CD4-positive, alpha-beta memory T cell (primary cell): Measurements from ENCODE around the gene TMUB2. TPM values are rescaled to one million over a fixed set of nuclear protein-coding genes. Genes with fewer than 3 reads are reported as not detected.

Source experiments
- CTCF ChIA-PET: fragments of 350-600 bp; sonication (Branson Sonifier 250); formaldehyde crosslinking; loops from one replicate; lab custom pipeline; 2021; ENCODE audit warnings: inconsistent platforms; ENCODE audit not compliant: partially characterized antibody; lab: Charles Lee
- POLR2A ChIA-PET: fragments of 350-600 bp; sonication (Branson Sonifier 250); formaldehyde crosslinking; loops from one replicate; lab custom pipeline; 2021; ENCODE audit not compliant: partially characterized antibody; lab: Charles Lee
- DNase-seq, 5 donors: peaks; one replicate each; pipeline versions ENCODE4 v3.0.0 to v3.0.0-alpha.2; 2020 to 2022; ENCODE audit warnings: mixed read lengths in 1 of 5
- H3K27ac ChIP-seq: one replicate; pipeline ENCODE4 v1.7.0; 2013; ENCODE audit warnings: low read depth, low read length
- H3K27me3 ChIP-seq: 2 replicates; pipeline ENCODE4 v1.7.0; 2013; ENCODE audit warnings: mild to moderate bottlenecking, low read length, moderate library complexity; ENCODE audit not compliant: insufficient read depth
- H3K36me3 ChIP-seq: 2 replicates; pipeline ENCODE4 v1.7.0; 2013; ENCODE audit warnings: mild to moderate bottlenecking, low read length, moderate library complexity; ENCODE audit not compliant: insufficient read depth
- H3K4me1 ChIP-seq: 2 replicates; pipeline ENCODE4 v1.7.0; 2013; ENCODE audit warnings: mild to moderate bottlenecking, low read length, moderate library complexity; ENCODE audit not compliant: insufficient read depth
- H3K4me3 ChIP-seq, 2 donors: one replicate each; pipeline ENCODE4 v1.7.0; 2013; ENCODE audit warnings: low read length in 2 of 2, mild to moderate bottlenecking in 1 of 2
- H3K9me3 ChIP-seq, 2 donors: one replicate each; pipeline ENCODE4 v1.7.0; 2013; ENCODE audit warnings: low read length in 2 of 2, control low read depth in 1 of 2; ENCODE audit not compliant: control insufficient read depth in 1 of 2
- H3K27ac Mint-ChIP-seq, 7 donors: one replicate each; pipeline ENCODE4 v1.8.0; 2020 to 2021; ENCODE audit warnings: mixed read lengths in 7 of 7, mild to moderate bottlenecking in 6 of 7, inconsistent platforms in 3 of 7, moderate library complexity in 3 of 7
- H3K27me3 Mint-ChIP-seq, 2 donors: one replicate each; pipeline ENCODE4 v1.8.0; 2020 to 2021; ENCODE audit warnings: mixed read lengths in 2 of 2
- H3K36me3 Mint-ChIP-seq, 2 donors: one replicate each; pipeline ENCODE4 v1.8.0; 2020 to 2021; ENCODE audit warnings: mixed read lengths in 2 of 2, inconsistent platforms in 1 of 2, mild to moderate bottlenecking in 1 of 2
- H3K4me1 Mint-ChIP-seq, 4 donors: one replicate each; pipeline ENCODE4 v1.8.0; 2020 to 2021; ENCODE audit warnings: mixed read lengths in 4 of 4, mild to moderate bottlenecking in 1 of 4
- H3K4me3 Mint-ChIP-seq, 8 donors: one replicate each; pipeline ENCODE4 v1.8.0; 2020 to 2021; ENCODE audit warnings: mixed read lengths in 8 of 8, mild to moderate bottlenecking in 7 of 8, moderate library complexity in 6 of 8, inconsistent platforms in 3 of 8
- H3K9me3 Mint-ChIP-seq, 8 donors: one replicate each; pipeline ENCODE4 v1.8.0; 2020 to 2021; ENCODE audit warnings: mixed read lengths in 8 of 8, mild to moderate bottlenecking in 5 of 8, inconsistent platforms in 3 of 8, moderate library complexity in 1 of 8
- intact Hi-C: fragments of 100-400 bp; cut with micrococcal nuclease; formaldehyde crosslinking; loops from one replicate; pipeline ENCODE4 v1.15.1; 2023
- polyA plus RNA-seq, 2 donors: library from polyadenylated mRNA; unstranded; fragments of 300-500 nt; fragmentation: Illumina TruSeq; gene quantifications; one replicate each; pipeline ENCODE4 v1.2.3, GENCODE V29; 2021
- total RNA-seq, 2 experiments: library from RNA; stranded (reverse); gene quantifications; one replicate each; pipeline ENCODE4 v1.2.3, GENCODE V29; 2021

The TMUB2 gene
- total and polyA plus RNA-seq, 4 experiments from 2014 or later, result 35.3 to 47.9 (median 40.4) TPM

DNA sequence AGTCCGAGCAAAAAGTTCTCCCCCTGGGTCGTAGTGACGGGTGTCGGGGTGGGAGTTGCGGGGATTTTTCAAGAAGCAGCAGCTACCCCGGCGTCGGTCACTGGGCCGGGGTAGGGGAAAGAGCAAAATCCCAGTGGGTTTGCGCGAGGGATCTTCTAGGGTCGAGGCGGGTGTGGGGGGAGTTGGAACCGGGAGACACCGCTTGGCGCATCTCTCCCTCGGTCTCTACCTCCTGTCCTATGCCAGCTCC lies 35.0 kb downstream of the TMUB2 start:
- peak overlapping the region; percentile 91 to 97 (median 92) for H3K27ac Mint-ChIP-seq
- peak in 1 of 5 donors; percentile 23 for DNase-seq
- peaks cover under 1 to 20% of the 10 kb centered on the region in 2 donors for H3K36me3 Mint-ChIP-seq
- Histone ChIP-seq H3K36me3 (no peaks in the 10 kb centered on the region), H3K27me3 (no peaks in the 10 kb centered on the region), H3K9me3 (no peaks in the 10 kb centered on the region), H3K4me3 (peak overlapping the region; percentile 66 to 82), H3K4me1 (peaks cover 27% of the 10 kb centered on the region), H3K27ac (peak overlapping the region; percentile 49)
- H3K4me1 Mint-ChIP-seq, result peaks cover 14 to 38% (median 21%) of the 10 kb centered on the region in 4 donors
- intact Hi-C loops, result loop anchor here (1.0 kb wide), 1 partner anchor 98 kb away; the partner anchor contains the start of gene HDAC5
- CTCF ChIA-PET, result interaction anchor here (0.7 to 4.2 kb wide), 7 partner anchors 10 to 123 kb away, joined by 3 to 48 read pairs (median 5); partner anchors contain the start of genes GRN and TMUB2
- POLR2A ChIA-PET, result interaction anchor here (0.6 to 15.7 kb wide), 20 partner anchors 8 to 861 kb away, joined by 3 to 325 read pairs (median 8); partner anchors contain the start of genes ATXN7L3, GRN, HDAC5 and RUNDC3A
- H3K4me3 Mint-ChIP-seq, result peak overlapping the region; percentile 91 to 99 (median 96)
- no peaks in the 10 kb centered on the region for H3K27me3 Mint-ChIP-seq
- H3K9me3 Mint-ChIP-seq, result peaks cover 0 to 4% (median 0%) of the 10 kb centered on the region in 8 donors

DNA sequence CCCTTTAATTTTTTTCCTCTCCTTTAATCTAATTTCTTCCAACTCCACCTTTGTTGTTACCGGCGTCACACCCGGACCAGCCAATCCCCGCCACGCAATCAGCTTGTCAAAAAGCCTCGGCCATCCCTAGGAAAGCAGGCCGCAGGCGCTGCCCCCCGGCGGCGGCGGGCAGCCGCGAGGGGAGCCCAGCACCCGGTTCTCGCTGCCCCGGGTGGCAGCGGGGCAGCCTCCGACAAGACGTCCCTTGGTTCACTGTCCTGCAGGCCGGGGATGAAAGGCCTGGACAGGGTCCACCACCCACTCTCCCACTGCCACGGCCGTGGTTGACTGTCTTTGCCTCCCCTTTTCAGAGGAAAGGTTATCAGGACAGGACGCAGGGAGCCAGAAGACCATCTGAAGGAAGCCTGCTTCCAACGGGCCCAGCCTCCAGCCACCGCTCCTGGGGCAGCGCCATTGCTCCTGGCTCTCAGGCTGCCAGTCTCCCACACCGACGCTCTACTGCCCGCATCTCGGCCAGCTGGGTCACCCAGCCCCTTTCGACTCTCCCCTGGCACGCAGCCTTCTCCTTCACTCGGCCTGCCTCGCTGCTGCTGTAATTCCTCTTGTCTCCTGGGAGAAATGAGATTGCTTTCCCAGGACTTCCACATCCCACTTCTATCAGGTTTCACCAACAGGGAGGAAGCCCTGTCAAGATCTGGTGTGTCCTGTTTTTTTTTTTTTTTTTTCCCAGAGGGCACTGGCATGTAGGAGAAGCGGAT lies 35.5 kb downstream of the TMUB2 start:
- Mint-ChIP-seq H3K36me3 (peaks cover 0 to 17% of the 10 kb centered on the region in 2 donors), H3K4me3 (peak overlapping the region; percentile 91 to 99 (median 96)), H3K4me1 (peaks cover 9 to 33% (median 16%) of the 10 kb centered on the region in 4 donors), H3K9me3 (peaks cover 0 to 2% (median 0%) of the 10 kb centered on the region in 8 donors), H3K27ac (peak overlapping the region; percentile 91 to 97 (median 92)), H3K27me3 (no peaks in the 10 kb centered on the region)
- peak in 3 of 5 donors; percentile 30 to 70 (median 39) for DNase-seq
- ChIA-PET CTCF (interaction anchor here (0.7 to 4.2 kb wide), 6 partner anchors 11 to 123 kb away, joined by 3 to 48 read pairs (median 6); partner anchors contain the start of genes GRN and TMUB2), POLR2A (interaction anchor here (0.6 to 15.7 kb wide), 17 partner anchors 13 to 861 kb away, joined by 3 to 325 read pairs (median 7); partner anchors contain the start of genes ATXN7L3, HDAC5, RUNDC3A and SLC25A39)
- Histone ChIP-seq H3K4me1 (peaks cover 22% of the 10 kb centered on the region), H3K27ac (peak overlapping the region; percentile 49), H3K4me3 (peak overlapping the region; percentile 66 to 82), H3K36me3 (no peaks in the 10 kb centered on the region), H3K27me3 (no peaks in the 10 kb centered on the region), H3K9me3 (no peaks in the 10 kb centered on the region)
- intact Hi-C loops, result no loop called here

DNA sequence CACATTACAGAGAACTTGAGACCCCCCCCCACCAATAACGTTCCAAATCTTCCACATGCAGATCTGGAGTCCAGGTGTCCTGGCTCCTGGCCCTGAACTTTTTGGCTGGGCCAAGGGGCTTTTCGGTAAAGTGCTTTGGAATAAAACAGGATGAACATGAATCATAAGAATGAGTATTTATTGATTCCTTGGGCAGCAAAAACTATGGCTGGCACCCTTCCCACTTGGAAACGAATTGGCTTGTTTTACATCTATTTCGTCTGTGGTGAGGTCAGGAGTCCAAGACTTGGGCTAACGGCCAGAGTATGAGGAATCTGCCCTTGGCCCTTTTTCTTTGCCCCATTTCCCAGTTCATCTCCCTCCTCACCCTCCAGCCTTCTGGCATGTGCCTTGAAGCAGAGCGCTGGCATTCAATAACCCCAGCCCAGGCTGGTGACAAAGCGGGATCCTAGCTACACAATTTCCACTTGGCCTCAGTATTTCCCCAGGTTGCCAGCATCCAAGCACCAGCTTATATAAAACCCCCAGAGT lies 36.8 kb downstream of the TMUB2 start:
- peaks cover 4 to 24% (median 10%) of the 10 kb centered on the region in 4 donors for H3K4me1 Mint-ChIP-seq
- intact Hi-C loops, result no loop called here
- Histone ChIP-seq H3K27me3 (no peaks in the 10 kb centered on the region), H3K4me1 (peaks cover 13% of the 10 kb centered on the region), H3K4me3 (no peak overlapping the region), H3K27ac (no peak overlapping the region), H3K9me3 (no peaks in the 10 kb centered on the region), H3K36me3 (no peaks in the 10 kb centered on the region)
- ChIA-PET POLR2A (interaction anchor here (0.6 to 9.3 kb wide), 6 partner anchors 14 to 122 kb away, joined by 3 to 209 read pairs (median 14); partner anchors contain the start of genes GRN, SLC25A39 and TMUB2), CTCF (interaction anchor here (1.9 kb wide), 1 partner anchor 14 kb away, joined by 7 read pairs; no protein-coding TSS in a partner anchor)
- DNase-seq, result no peak
- H3K9me3 Mint-ChIP-seq, result peaks cover 0 to 2% (median 0%) of the 10 kb centered on the region in 8 donors
- peak overlapping the region in 5 of 7 donors; percentile 2 to 67 (median 46) for H3K27ac Mint-ChIP-seq
- peak overlapping the region in 2 of 8 donors; percentile 46 to 63 for H3K4me3 Mint-ChIP-seq
- no peaks in the 10 kb centered on the region for H3K27me3 Mint-ChIP-seq
- peaks cover 0 to 10% of the 10 kb centered on the region in 2 donors for H3K36me3 Mint-ChIP-seq

DNA sequence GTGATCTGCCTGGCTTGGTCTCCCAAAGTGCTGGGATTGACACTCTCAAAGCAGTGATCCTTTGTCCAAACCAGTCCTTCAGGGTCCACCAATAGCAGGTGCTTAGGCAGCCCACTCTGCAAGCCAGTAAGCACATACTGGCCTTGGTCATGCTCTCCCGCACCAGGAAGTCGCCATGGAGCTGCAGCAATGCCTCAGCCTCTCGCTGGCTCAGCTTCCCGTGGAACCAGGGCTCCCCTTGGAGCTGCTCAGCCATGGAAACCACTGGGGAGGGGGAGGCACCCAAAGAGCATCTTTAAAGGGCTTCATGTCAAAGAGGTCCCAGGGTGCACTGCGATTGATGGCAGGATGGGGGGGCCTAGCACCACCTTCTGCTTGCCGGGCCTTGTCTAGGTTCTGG lies 42.3 kb downstream of the TMUB2 start:
- no peak overlapping the region for H3K4me3 Mint-ChIP-seq
- DNase-seq, result no peak
- no peaks in the 10 kb centered on the region for H3K9me3 Mint-ChIP-seq
- CTCF ChIA-PET, result interaction anchor here (0.9 to 1.0 kb wide), 2 partner anchors 19 to 98 kb away, joined by 3 read pairs; no protein-coding TSS in a partner anchor
- H3K4me1 Mint-ChIP-seq, result no peaks in the 10 kb centered on the region
- Histone ChIP-seq H3K36me3 (no peaks in the 10 kb centered on the region), H3K9me3 (no peaks in the 10 kb centered on the region), H3K4me3 (no peak overlapping the region), H3K27me3 (no peaks in the 10 kb centered on the region), H3K27ac (no peak overlapping the region), H3K4me1 (no peaks in the 10 kb centered on the region)
- no peak overlapping the region for H3K27ac Mint-ChIP-seq
- peaks cover 3% of the 10 kb centered on the region in 2 donors for H3K27me3 Mint-ChIP-seq
- intact Hi-C loops, result no loop called here
- POLR2A ChIA-PET, result interaction anchor here (0.5 to 1.4 kb wide), 3 partner anchors 8 to 57 kb away, joined by 3 to 6 read pairs (median 3); no protein-coding TSS in a partner anchor
- no peaks in the 10 kb centered on the region for H3K36me3 Mint-ChIP-seq

DNA sequence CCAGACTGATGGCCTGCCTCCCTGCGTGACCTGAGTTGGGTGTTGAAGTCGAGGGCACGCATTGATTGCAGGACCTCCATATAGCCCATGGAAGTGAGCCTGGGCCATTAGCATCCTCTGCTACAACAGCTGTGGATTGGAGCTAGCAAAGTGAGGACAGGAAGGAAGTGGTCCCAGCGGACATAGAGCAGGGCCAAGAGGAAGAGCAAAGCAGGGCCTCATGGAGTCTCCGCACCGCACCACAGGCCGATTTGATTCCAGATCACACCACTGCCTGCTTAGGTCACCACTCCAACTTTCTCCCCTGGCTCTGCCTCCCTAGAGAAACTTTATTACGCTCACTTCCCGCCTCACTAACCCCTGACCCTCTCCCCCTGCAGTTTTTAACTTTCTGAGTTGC lies 43.4 kb downstream of the TMUB2 start:
- Mint-ChIP-seq H3K27ac (no peak overlapping the region), H3K9me3 (no peaks in the 10 kb centered on the region), H3K4me3 (no peak overlapping the region), H3K27me3 (peaks cover 3 to 6% of the 10 kb centered on the region in 2 donors), H3K4me1 (peaks cover 3 to 4% (median 4%) of the 10 kb centered on the region in 4 donors), H3K36me3 (no peaks in the 10 kb centered on the region)
- Histone ChIP-seq H3K36me3 (no peaks in the 10 kb centered on the region), H3K4me1 (no peaks in the 10 kb centered on the region), H3K9me3 (no peaks in the 10 kb centered on the region), H3K27ac (no peak overlapping the region), H3K4me3 (no peak overlapping the region), H3K27me3 (no peaks in the 10 kb centered on the region)
- intact Hi-C loops, result no loop called here
- ChIA-PET CTCF (no interaction called here), POLR2A (interaction anchor here (1.3 to 1.4 kb wide), 2 partner anchors 9 to 17 kb away, joined by 3 to 6 read pairs; no protein-coding TSS in a partner anchor)
- DNase-seq, result no peak

DNA sequence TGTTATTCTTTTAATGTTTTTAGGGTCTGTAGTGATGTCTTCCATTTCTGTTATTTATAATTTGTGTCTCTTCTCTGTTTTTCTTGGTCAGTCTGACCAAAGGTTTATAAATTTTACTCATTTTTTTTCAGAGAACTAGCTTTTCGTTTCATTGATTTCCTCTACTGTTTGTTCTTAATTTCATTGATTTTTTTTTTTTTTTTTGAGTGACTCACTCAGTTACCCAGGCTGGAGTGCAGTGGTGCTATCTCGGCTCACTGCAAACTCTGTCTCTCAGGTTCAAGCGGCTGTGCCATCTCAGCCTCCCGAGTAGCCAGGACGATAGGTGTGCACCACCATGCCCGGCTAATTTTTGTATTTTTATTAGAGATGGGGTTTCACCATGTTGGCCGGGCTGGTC lies 45.3 kb downstream of the TMUB2 start:
- Histone ChIP-seq H3K9me3 (no peaks in the 10 kb centered on the region), H3K4me3 (no peak overlapping the region), H3K27me3 (no peaks in the 10 kb centered on the region), H3K4me1 (no peaks in the 10 kb centered on the region), H3K36me3 (no peaks in the 10 kb centered on the region), H3K27ac (no peak overlapping the region)
- no peak overlapping the region for H3K27ac Mint-ChIP-seq
- no peak overlapping the region for H3K4me3 Mint-ChIP-seq
- ChIA-PET POLR2A (no interaction called here), CTCF (interaction anchor here (2.5 kb wide), 1 partner anchor 22 kb away, joined by 8 read pairs; no protein-coding TSS in a partner anchor)
- no peaks in the 10 kb centered on the region for H3K36me3 Mint-ChIP-seq
- no peak for DNase-seq
- H3K4me1 Mint-ChIP-seq, result peaks cover 4 to 6% (median 4%) of the 10 kb centered on the region in 4 donors
- intact Hi-C loops, result no loop called here
- peaks cover 3 to 9% of the 10 kb centered on the region in 2 donors for H3K27me3 Mint-ChIP-seq
- no peaks in the 10 kb centered on the region for H3K9me3 Mint-ChIP-seq
